Stimulated activated effector memory CD8-positive, alpha-beta T cell treated with anti-CD3 and anti-CD28 coated beads, Interleukin-12 subunit alpha, Interleukin-12 subunit beta, amount 100 ng/mL, for 72 hours (primary cell): Measurements from ENCODE around the gene FCGR3B.
"Not testable (repeated sequence)": the region's sequence is repeated elsewhere in the genome, so short reads cannot be mapped to it uniquely, and the experiment has no call there.

Source experiments
- ATAC-seq: fragments of 150-1000 bp; cut with Tn5 transposase; 2 replicates; pipeline ENCODE4 v1.10.0; 2021
- DNase-seq, 2 donors: peaks; one replicate each; pipeline ENCODE4 v3.0.0; 2021 to 2022; ENCODE audit warnings: low spot score in 2 of 2
- H3K27ac Mint-ChIP-seq: one replicate; pipeline ENCODE4 v1.8.0; 2022; ENCODE audit warnings: mild to moderate bottlenecking, mixed read lengths
- H3K36me3 Mint-ChIP-seq: one replicate; pipeline ENCODE4 v1.8.0; 2022; ENCODE audit warnings: mild to moderate bottlenecking, mixed read lengths
- H3K4me1 Mint-ChIP-seq: one replicate; pipeline ENCODE4 v1.8.0; 2022; ENCODE audit warnings: mixed read lengths
- H3K4me3 Mint-ChIP-seq: one replicate; pipeline ENCODE4 v1.8.0; 2022; ENCODE audit warnings: mild to moderate bottlenecking, mixed read lengths
- H3K9me3 Mint-ChIP-seq: one replicate; pipeline ENCODE4 v1.8.0; 2022; ENCODE audit warnings: mixed read lengths

FCGR3B gene

DNA sequence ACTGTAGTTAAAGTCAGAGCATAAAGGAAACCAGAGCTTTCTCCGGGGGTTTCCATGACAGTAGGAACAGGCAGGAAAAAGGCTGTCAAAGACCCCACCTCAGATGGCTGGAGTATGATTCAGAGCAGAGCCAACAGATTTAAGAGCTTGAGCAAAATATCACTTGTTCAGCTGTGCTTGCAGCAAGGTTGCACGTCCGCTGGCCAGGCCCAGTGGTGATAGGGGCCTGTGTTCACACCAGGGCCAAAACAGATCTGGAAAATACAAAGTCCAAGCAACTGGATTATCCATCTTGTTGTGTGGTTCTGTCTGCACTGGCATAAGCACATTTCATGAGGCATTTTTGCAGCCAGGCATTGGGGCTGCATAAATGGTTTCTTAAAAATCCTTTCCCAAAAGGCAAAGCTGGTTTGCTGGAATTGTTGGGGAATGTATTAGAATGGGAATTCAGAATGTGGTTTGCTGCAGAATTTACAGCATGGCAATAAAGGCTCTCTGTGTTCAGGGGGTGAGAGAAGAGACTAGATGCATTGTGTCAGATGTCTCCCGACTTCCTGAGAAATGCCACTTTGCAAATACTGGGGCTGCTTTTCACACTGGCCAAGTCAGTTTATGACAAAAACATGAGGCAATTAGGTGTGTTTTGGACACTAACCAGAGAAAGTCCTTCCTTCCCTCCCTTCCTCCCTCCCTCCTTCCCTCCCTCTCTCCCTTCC, 36.5 kb downstream of the FCGR3B start:
- H3K4me1 Mint-ChIP-seq, DNase-seq, H3K4me3 Mint-ChIP-seq, ATAC-seq, H3K36me3 Mint-ChIP-seq, H3K9me3 Mint-ChIP-seq: not testable (repeated sequence)
- peak overlapping the region; percentile 60 for H3K27ac Mint-ChIP-seq

DNA sequence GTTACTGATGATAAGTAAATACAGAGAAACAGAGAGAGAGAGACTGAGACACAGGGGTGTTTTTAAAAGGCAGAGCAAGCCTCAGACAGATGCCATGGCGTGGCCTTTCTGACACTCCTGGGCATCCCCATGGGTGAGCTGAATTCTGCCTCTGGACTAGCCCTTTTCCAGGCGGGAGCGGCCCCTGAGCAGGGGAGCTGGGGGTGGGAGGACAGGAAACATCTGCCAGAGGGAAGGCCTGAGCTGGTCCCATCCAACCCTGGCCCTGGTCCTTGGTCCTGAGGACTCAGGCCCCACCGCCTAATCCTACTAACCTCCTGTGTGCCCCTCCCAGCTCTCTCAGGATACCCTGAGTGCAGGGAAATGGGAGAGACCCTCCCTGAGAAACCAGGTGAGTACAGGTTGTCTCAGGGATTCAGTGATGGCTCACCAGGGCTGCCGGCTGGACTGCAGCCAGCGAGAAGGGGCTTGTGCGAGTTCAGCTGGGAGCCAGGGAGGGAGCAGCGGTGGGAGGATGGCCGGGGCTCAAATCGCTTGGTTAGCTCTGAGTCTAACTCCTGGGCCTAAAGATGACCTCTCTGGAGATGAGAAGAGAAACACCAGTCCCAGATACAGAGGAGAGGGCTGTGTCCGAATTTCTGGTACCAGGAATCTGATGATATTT, 37.8 kb downstream of the FCGR3B start:
- not testable (repeated sequence) for H3K4me3 Mint-ChIP-seq, H3K36me3 Mint-ChIP-seq, DNase-seq, H3K4me1 Mint-ChIP-seq, H3K9me3 Mint-ChIP-seq, ATAC-seq
- H3K27ac Mint-ChIP-seq, result peak overlapping the region; percentile 60

DNA sequence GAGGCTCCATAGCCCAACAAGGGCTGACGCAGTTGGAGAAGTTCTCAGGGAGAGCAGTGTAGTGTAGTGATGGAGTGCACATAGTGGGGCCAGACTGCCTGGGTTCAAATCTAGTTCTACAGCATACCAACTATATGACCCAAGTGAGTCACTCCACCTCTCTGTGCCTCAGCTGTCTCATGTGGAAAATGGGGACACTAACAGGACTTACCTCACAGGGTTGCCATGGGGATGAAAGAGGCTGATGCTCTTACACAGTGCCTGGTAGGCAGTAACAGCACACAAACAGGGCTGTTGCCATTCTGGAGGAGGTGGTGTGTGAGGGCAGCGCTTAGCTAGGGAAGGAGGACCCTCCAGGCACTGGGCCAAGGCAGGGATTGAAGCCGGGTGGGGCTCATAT, 38.4 kb downstream of the FCGR3B start:
- H3K9me3 Mint-ChIP-seq, H3K36me3 Mint-ChIP-seq, H3K4me3 Mint-ChIP-seq, DNase-seq, H3K4me1 Mint-ChIP-seq, H3K27ac Mint-ChIP-seq: not testable (repeated sequence)
- ATAC-seq, result peak; percentile 43

DNA sequence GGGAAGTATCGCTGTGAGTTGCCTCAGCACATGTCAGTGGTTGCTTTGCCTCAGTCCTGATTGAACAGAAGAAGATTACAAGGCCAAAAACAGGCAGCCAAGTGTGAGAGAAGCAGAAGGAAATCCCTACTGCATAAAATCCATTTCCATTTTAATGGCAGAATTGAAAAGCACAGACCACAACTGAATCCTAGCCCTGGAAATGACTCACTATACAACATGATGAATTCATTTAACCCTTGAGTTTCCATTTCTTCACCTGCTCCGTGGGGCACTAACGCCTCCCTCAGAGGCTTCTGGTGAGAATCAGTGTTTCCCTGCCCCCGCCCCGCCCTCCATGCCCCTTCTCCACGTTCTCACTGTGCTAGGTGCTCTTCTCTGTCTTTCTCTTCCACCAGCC, 41.1 kb downstream of the FCGR3B start:
- not testable (repeated sequence) for H3K36me3 Mint-ChIP-seq, H3K9me3 Mint-ChIP-seq, H3K27ac Mint-ChIP-seq, H3K4me1 Mint-ChIP-seq, DNase-seq, H3K4me3 Mint-ChIP-seq
- peak; percentile 37 for ATAC-seq

DNA sequence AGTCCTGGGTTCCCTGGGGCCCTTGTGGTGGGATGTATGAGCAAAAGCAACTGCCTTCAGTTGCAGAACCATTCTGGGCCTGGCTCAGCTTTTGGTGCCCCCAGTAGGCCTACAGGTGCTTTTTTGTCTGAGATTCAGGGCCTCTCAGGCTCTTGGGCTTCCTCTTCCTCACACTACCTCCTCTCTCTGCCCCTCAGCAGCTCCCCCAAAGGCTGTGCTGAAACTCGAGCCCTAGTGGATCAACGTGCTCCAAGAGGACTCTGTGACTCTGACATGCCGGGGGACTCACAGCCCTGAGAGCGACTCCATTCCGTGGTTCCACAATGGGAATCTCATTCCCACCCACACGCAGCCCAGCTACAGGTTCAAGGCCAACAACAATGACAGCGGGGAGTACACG, 41.6 kb downstream of the FCGR3B start:
- H3K27ac Mint-ChIP-seq, H3K9me3 Mint-ChIP-seq, ATAC-seq, H3K4me1 Mint-ChIP-seq, H3K36me3 Mint-ChIP-seq, H3K4me3 Mint-ChIP-seq, DNase-seq: not testable (repeated sequence)

DNA sequence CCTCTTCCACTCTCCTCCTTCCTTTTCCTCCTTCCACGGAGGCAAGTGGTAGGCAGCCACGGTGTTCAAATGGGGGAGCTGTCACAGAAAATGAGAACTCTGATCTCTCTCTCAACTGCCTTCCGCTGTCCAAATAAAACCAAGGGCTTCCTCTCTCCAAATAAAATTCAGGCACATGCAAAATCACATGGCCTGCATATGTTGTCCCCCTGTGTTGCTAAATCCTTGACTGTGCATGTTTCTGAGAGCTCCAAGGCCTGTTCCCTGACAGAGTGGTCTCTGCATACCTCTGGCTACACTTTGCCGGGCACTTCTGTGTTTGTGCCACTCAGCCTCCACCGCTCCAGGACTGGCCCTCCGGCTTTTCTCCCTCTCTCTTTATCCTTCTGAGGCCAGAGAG, 42.4 kb downstream of the FCGR3B start:
- H3K4me3 Mint-ChIP-seq, H3K36me3 Mint-ChIP-seq: not testable (repeated sequence)

DNA sequence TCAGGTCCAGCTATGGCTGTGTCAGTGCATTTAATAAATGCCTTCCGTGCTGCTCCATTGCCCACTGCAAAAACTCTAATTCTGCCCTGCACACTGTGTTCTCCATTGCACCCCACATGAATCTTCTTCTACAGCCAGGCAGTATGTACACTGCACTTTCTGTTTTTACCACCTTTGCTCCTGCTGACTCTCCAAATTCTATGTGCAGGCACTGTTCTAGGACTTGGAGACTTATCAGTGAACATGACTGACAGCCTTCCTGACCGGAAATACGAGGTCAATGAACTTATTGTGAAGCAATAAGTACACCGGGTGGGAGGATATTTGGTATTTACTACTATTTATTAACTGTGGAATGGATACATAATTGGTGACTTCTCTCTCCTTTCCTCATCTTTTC, 48.1 kb downstream of the FCGR3B start:
- H3K4me1 Mint-ChIP-seq, DNase-seq, H3K27ac Mint-ChIP-seq, H3K36me3 Mint-ChIP-seq, H3K9me3 Mint-ChIP-seq, H3K4me3 Mint-ChIP-seq, ATAC-seq: not testable (repeated sequence)

More for the DNA sequence above, 42.4 kb downstream of the FCGR3B start:
- H3K4me1 Mint-ChIP-seq, H3K9me3 Mint-ChIP-seq, DNase-seq, ATAC-seq, H3K27ac Mint-ChIP-seq: not testable (repeated sequence)

DNA sequence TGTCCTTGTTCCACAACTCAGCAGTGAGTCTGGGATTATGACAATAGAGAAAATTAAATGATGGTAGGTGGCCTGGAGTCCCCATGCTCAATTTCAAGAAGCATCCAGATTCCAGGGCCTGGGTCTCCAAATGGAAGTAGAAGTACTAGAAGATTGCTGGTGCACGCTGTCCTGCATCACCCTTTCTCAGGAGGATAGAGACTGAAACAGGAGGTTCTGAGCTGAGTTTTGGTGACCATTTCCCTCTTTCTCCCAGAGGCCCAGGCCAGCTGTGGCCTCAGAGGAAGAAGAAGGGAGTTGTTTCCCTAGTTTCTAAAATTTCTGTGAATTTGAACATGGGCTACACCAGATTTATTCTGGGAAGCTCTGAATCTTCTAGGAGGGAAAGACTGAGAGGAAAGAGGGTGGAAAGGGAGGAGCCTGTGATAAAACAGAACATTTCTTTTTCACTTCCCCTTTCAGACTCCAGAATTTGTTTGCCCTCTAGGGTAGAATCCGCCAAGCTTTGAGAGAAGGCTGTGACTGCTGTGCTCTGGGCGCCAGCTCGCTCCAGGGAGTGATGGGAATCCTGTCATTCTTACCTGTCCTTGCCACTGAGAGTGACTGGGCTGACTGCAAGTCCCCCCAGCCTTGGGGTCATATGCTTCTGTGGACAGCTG, 50.0 kb downstream of the FCGR3B start:
- not testable (repeated sequence) for H3K36me3 Mint-ChIP-seq, H3K4me1 Mint-ChIP-seq, ATAC-seq, H3K4me3 Mint-ChIP-seq, H3K9me3 Mint-ChIP-seq, H3K27ac Mint-ChIP-seq, DNase-seq

DNA sequence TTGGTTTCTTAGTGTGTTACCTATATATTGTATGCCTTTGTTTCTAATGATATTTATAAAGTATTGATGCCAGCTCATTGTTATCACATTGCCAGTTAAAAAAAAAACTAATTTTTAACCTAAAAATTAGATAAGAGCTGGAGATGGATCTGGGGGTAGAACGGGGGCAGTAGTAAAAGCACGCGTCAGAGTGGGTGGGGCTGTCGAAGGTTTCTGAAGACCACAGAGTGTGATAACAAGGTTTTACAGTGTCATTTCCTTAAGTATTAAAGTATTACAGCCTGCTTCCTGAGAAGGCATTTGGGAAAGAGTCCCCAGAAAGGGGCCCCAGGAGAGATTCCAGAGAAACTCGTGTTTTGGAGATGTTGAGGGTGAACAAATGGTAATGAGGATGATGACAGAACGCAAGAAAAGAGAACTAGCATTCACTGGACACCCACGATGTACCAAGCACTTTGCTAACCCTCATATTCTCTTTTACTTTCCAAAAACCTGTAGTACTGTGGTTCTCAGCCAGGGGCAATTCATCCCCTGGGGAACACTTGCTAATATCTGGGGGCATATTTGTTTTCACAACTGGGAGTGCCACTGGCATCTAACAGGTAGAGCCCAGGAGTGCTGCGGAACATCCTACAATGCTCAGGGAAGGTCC, 51.0 kb downstream of the FCGR3B start:
- peak; percentile 55 for ATAC-seq
- not testable (repeated sequence) for H3K36me3 Mint-ChIP-seq, H3K4me3 Mint-ChIP-seq, H3K4me1 Mint-ChIP-seq, H3K27ac Mint-ChIP-seq, DNase-seq, H3K9me3 Mint-ChIP-seq

DNA sequence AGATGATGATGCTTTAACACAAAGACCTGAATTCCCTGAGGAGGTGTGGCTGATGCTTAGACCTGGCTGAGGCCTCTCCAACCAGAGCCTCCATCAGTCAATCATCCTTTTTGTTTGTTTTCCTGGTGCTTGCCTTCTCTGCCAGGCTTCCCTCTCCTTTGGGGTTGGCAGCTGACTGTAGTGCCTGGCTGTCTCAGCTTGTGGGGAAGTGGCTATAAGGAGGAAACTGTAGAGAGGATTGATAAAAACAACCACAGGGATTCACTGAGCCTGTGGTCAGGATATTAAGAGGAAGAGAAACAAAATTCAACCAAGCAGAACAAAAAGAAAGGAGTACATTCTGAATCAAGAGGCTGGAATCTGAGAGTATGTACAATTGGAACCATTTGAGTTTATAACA, 54.3 kb downstream of the FCGR3B start:
- not testable (repeated sequence) for H3K4me3 Mint-ChIP-seq, ATAC-seq, H3K27ac Mint-ChIP-seq, DNase-seq, H3K9me3 Mint-ChIP-seq, H3K36me3 Mint-ChIP-seq, H3K4me1 Mint-ChIP-seq
